Stimulated activated CD4-positive, alpha-beta T cell treated with anti-CD3 and anti-CD28 coated beads, Interleukin-1b, Interleukin-23, amount 100 ng/mL, for 1 hour (primary cell): ENCODE results near the gene TRMT2A.

Source experiments
- DNase-seq, 2 donors: peaks; one replicate each; pipeline ENCODE4 v3.0.0-alpha.2; 2020; ENCODE audit warnings: low read depth in 2 of 2

TRMT2A gene

DNA sequence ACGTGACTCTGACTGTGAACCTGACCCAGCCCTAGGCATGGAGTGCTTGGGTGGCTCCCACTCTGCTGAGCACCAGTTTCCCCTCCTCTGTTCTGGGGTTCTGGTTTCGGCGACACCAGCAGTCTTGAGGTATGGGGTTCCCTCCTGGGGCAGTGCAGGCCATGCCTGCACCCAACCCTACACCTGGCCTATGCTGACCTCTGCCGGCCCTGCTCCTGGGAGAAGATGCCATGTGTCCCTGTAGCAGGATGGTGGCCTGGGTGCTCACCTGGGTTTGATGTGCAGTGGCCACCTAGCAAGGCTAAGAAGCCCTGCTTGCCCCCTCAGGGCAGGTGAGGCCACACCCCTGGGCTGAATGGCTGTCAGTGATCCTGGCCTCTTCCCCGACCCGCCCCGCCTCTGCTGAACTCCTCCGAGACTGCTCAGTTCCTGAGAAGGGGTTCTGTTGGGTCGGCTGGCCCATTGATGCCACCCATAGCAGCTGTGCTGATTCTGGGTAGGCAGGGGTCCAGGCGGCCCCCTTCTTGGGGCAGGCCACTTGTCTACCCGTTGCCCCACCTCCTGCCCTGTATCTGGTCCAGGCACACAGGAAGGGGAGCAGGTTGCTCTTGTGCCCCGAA, 17.0 kb upstream of the TRMT2A start:
- DNase-seq: no peak

DNA sequence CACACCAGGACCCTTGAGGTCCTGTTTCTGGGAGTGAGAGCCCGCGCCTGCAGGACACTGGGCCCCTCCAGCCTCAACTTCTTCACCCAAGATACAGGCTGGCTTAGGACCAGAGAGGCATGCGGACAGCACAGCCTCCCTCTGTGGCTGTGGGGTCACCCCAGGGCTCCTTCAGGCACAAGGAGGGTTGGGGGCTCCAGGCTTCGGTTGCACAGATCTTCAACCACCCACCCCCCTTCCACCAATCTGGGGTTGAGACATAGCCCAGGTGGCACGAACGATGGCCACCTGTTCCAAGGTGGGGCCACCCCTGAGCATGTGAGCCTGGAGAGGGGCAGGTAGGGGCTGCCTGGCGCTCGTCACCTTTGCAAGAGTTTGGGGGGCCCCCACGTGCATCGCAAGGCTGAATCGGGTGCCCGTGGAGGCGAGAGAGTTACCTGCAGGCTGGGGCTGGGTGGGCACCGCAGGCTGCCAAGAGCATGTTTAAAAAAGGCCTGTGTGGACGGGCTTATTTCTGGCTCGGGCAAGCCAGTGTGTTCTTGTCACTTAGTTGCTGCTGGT, 15.7 kb upstream of the TRMT2A start:
- no peak for DNase-seq

DNA sequence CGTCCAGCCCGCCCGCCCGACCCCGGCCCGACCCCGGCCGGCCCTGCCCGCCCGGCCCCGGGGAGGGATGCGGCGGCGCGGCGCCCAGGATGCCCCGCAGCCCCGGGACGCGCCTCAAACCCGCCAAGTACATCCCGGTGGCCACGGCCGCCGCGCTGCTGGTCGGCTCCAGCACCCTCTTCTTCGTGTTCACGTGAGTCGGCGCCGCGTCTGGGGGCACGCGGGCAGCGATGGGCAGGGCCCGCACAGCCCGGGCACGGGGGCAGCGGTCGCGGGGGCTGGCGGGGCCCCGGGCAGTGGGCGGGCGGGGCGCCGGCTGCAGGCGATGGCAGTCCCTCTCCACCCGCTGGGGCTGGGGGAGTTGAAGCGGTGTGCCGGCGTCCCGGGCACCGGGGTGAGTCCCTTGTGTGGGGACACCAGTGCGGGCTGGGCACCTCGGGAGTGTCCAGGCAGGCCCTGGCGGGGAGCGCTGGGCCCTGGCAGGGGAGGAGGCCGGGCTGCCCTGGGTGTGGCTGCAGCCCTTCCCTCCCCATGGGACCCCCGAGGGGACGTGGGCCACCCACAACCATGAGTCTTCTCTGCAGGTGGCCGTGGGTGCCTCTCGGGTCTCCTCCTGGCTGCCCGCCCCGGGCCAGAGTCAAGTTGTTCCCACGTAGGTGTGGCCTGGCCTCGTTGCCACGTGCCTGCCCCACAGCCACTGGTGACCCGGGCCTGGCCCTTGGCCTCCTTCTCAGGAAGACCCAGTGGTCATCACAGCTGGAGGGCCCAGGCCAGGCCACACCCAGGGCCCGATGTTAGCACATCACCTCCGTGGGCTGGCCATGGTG, 15.0 kb upstream of the TRMT2A start:
- no peak for DNase-seq

DNA sequence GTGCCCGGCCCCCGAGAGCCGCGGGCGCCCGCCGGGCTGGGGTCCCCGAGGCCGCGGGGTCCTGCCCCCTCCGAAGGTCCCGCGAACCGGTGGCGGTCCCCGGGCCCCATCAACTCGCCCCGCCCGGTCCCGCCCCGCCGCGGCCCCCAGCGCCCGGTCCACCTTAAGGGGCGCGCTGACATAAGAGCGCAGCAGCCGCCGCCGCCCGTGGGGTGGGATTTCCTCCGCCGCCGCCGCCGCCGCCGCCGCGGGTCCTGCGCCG, 14.5 kb upstream of the TRMT2A start, which contains the start of gene ZDHHC8:
Gene ZDHHC8 (plus strand): TSS at position 208 of the 262 bp plus-strand sequence. CDS start 144 bp downstream, outside the sequence.
- DNase-seq: peak in 1 of 2 donors; percentile 24

DNA sequence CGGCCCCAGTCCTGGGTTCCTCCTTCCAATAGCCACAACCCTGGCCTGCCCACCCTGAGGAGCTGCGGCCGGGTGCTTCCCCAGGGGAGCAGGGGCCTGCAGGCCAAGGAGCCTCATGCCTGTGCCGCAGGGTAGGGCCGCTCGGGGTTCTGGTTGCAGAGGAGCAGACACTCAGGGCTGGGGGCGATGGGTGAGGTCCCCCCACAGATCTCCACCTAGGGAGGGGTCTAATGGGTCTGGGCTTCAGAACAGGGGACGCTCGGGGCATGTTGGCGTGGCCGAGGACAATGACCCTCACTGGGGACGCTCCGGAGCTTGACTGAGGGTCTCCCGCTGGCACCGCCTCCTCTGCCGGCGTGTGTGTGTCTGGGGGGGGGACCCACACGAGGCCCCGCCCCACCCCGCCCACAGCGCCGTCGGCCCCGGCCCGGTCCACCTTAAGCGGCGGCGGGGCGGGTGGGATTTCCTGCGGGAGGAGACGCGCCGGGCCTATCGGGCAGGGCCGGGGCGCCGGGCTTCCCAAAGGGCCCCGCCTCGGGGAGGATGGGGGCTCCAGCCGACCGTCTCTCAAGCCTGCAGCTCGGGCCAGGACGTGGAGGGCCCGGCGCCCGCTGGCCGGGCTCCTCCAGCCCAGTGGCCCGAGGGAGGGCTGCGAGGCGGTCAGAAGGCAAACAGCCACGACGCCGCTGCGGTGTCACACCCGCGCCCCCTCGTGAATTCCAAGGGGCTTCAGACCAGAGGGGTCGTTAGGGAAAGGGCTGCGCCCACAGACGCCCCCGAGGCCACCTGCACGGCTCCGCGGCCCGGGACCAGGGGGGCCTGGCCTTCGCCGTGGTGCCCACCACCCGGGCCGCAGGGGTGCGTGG, 13.9 kb upstream of the TRMT2A start:
- peak; percentile 50 to 75 for DNase-seq

DNA sequence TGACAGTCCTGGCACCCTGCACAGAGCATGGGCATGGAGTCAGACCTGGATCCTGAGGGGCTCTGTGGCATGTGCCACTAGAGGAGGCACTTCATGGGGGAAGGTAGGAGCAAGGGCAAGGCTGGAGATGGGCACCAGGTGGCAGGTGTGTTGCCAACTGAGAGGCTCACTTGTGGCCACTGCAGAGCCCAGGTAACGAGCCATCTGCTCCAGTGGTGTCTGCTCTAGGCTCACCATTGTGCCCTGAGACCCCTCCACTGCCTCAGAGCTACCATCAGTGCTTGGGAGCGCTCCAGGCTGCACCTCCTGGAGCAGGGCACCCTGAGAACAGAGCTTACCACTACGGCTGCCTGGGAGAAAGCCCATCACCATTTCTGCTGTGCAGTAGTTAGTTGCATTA, 13.3 kb upstream of the TRMT2A start:
- no peak for DNase-seq

DNA sequence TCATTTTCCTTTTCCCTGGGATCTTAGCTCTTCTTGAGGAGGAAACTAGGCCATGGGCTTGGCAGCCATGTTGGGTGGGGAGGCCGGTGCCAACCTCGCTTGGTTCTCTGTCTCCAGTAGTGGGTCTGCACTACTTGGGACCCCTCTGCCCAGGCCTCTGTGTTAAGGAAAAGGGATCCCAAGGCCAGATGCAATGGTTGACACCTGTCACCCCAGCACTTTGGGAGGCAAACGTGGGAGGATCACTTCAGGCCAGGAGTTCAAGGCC, 12.7 kb upstream of the TRMT2A start:
- no peak for DNase-seq

DNA sequence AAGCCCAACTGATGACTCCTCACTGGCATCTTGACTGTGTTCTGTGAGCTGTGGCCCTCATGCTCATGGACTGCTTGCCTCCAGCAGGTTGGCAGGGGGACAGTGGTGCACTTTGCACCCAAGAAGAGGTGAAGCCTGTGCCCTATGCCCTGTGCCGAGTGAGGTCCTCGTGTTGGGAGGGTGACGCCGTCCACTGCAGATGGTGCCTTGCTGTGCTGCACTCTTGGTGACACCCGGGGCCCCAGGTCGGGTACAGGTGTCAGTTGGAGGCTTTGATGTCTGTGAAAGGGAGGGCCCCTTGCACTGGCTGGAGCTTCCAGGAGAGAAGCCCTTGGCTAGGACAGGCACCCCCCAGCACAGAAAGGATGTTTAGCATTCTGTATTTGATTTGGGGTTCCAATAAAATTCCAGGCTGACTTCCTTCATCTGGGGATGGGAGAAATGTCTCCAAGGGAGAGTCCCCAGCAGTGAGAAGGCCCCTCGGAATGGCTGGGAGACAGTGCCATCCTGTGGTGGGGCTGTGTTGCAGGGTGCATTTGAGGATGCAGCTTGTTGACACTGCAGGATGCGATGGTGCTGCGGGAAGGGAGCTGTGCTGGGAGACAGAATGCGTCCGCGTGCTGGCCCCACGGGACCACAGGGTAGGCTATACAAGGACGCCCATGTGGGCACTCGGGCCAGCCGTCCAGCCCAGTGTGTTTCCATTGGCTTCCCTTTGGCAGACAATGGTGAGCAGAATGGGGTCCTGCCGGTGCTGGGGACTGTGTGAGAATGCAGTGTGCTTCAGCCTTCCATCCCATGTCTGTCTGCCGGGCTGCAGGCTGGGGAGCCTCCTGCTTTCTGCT, 12.1 kb upstream of the TRMT2A start:
- peak in 1 of 2 donors; percentile 19 for DNase-seq

DNA sequence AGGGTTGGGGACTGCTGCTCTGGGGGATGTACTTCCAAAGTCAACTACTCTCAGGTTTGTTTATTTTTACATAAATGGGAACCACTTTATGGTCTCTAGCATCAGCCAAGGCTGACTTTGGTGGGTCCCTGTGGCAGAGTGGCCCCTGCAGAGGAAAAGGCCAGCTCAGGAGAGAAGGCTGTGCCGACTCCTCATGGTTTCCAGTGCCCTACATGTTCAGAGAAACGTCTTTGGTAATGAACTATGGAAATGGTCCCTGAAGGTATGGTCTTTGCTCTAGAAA, 11.5 kb upstream of the TRMT2A start:
- no peak for DNase-seq

DNA sequence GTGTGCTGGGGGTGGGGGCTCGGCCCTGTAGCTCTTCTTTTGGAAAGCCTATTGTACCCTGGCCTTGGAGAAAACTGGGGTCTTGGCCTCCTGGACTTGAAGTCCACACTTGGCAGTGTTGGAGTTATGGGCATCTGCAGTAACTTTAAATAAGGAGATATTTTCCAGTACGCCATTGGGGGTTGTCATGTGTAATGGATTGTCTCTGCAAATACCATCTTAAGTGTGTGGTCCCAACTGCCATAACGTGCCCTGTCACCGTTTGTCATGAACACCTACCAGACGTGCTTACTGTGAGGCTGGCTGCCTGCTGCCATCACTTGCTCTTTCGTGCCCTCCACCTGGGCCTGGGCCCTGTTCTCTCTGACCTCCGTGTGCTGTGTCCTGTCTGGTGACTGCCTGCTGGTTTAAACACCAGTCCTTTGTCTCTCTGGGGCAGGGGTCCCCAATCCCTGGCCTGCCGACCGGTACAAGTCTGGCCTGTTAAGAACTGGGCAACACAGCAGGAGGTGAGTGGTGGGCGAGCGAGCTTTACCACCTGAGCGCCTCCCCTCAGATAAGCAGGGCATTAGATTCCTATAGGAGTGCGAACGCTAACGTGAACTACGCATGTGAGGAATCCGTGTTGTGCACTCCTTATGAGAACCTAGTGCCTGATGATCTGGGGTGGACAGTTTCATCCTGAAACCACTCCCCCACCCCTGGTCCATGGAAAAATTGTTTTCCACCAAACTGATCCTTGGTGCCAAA, 11.0 kb upstream of the TRMT2A start:
- DNase-seq: no peak

DNA sequence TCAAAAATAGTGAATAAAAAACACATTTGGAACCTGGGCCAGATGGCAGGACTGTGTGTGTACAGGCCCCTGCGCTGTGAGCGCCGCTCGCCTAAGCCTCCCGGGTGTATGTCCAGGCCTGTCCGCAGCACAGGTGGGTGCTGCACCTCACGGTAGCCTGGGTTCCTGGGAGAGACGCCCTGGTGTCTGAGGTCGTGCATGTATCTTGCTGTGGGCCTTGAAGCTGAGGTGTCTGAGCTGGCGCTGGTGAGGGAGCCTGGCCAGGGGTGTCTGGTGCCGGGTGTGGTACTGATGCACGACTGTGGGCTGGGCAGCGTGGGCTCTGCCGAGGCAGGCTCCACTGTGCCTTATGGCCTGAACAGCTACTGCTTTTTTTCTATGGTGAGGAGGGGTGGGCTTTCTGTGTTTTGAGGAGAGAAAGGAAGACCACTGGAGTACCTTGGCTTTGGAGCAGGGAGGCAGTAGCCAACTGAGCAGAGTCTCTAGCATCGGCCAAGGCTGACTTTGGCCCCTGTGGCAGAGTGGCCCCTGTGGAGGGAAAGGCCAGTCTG, 10.4 kb upstream of the TRMT2A start:
- no peak for DNase-seq

DNA sequence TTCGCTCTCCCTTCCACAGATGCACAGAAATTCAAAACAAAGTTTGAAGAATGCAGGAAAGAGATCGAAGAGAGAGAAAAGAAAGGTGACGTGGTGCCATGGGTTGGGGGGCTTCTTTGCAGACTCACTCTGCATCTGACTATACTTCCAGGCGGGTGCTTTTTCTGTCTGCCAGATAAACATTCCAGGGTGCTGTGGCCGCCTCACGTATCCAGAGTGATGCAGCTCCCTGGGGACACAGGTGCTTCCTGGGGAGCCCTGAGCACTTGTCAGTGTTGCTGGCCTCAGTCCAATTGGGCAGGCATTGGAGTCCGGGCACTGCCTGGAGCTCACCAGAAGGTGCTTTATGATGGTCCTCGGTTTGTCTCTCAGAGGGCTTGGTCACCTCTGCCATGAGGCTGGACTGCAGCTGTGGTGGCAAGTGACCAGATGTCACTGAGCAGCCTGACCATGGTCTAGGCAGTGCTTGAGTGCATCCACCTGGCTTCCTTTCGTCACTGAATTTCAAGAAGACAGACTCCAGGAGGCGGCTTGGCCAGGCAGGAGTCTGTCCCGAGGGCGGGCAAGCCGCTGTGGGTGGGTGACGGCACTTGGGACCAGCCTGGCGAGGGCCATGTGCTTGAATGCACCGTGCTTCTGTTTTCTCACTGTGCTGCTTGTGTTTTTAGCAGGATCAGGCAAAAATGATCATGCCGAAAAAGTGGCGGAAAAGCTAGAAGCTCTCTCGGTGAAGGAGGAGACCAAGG, 9.4 kb upstream of the TRMT2A start:
- DNase-seq: no peak

DNA sequence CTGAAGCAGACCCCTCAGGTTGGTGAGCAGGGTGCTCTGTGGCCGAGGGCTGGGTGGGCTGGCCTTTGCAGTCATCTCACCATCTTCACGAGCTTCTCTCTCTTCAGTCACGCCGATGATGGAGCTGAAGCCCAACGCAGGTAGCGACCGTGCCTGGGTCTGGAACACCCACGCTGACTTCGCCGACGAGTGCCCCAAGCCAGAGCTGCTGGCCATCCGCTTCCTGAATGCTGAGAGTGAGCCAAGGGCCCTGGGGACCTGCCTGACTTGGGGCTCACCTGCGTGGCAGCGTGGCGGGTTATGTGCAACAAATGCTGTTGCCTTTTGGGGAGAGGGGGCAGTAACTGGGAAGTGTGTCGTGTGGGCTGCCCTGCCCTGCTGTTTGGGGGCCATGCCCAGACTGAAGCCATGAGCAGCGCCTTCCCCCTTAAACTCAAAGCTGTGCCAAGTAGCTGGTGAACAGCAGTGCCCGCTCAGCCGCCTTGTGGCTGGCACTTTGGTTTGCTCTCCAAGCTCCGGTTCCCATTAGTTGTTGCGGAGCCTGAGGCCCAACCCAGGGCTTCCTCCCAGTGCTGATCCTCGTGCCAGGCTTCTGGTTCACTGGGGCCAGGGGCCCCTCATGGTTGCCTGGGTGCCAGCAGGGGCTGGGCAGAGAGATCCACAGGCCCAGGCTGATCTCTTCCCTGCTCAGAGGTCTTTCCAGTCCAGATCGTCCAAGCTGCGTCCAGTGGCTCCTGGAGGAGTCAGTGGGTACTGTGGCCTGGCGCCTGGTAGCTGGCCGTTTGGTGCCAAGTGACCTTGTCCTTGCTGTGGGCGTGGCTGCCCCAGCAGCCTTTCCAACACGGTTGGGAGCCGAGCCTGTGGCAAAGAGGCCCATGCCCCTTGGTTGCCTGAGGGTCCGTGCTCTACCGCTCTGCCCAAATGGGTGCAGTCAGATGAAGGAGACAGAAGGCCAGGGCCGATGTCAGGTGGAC, 8.5 kb upstream of the TRMT2A start:
- no peak for DNase-seq

DNA sequence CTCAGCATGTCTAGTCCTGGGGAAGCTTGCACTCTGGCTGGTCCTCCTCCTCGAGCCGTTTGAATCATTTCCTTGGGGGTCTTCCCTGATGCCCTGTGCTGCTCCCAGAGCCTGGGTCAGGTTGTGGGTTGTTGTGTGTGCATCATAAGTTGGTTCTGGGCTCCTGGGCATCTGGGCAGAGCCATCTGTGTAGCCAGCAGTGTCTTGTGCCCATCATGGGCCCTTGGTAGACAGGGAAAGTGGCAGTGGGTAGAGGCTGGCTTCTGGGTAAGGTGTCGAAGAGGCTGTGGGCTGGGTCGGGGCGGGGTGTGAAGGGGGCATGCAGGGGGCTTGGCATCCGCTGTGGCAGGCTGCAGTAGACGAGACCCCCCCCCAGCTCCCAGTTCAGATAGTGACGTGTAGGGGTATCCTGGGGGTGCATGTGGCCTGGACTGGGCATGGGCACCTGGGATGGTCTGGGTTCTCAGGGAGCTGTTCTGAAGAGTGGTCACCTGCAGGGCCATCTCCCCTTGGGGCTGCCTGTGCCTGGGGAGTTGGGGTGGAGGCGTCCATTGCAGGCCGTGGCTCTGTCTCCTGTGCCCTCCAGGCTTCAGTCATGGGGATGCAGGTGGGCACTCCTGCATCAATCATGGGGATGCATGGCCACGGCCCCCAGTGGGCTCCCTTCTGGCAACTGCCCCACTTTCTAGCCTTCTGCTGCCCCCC, 7.2 kb upstream of the TRMT2A start:
- DNase-seq: no peak

DNA sequence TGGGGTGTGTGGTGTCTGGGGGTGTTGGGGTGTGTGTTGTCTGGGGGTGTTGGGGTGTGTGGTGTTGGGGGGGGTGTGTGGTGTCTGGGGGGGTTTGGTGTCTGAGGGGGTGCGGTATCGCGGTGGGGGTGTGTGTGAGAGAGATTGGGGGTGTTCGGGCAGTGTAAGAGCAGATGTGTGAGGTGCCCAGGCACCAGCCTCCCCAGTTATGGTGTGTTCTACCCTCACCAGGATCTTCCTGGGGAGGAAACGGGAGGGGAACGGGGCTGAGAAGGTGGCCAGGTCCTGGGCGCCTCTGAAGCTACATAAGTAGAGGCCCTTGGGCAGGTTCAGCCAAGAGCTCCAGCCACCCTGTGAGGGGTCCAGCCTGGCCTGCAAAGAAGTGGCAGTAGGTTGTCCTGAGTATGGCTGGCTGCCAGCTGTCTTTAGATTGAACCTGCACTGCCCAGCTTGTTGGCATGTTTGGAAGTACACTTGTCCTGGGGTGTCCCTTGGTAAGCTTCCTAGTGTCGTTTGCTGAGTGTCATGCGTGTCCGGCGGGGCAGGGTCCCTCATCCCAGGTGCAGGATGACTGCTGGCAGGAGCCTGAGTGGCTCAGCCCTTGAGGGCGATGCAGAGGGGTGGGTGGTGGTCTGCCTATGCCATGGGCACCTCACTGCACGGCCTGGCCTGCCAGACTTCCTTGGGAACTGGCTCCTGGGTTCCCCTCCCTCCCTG, 6.5 kb upstream of the TRMT2A start:
- DNase-seq: no peak

DNA sequence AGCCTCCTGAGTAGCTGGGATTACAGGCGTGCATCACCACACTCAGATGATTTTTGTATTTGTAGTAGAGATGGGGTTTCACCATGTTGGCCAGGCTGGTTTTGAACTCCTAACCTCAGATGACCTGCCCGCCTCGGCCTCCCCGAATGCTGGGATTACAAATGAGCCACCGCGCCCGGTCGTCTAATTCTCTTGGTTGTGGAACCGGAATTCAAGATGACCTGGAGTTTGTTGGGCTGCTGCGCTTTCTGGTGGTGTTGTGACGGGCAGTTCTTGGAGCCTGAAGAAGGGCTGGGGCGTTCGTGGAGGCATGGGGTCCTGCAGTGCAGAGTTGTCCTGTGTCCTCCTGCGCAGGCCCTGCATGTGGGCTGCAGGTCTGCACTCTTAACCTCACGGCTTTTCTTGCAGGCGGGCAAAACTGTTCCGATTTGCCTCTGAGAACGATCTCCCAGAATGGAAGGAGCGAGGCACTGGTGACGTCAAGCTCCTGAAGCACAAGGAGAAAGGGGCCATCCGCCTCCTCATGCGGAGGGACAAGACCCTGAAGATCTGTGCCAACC, 4.9 kb upstream of the TRMT2A start:
- DNase-seq: no peak

DNA sequence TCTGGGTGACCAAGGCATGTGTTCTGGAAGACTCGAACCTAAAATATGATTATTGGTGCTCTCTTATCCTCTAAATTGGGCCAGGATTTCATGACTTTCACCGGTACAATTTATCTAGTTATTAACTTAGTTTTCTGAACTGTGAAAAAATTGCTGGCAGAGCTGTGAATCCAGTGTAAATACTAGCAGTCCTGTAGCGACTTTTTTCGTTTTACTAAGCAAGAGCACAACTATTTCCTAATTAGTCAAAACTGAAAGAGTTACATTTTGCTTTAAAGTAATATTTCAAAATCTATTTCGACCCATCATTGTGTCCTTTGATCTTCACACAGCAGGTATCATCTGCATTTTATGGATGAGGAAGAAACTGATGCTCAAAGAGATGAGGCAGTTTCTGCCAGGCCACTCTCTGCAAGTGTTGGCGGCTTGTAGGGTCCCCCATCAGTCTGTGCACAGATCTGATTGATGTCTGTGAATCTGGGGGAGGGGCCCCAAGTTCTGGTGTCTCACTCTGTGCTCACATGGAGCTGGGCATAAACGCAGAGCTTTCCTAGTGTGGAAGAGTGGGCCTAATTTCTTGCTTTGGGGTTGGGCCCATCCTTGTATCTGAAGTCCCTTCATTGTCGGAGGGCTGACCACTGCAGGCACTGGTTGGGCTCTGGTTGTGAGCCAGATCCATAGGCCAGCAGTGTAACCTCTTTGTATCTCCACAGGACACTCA, 1.4 kb upstream of the TRMT2A start:
- no peak for DNase-seq
